Stimulated activated CD8-positive, alpha-beta memory T cell treated with anti-CD3 and anti-CD28 coated beads, Interleukin-7, amount 100 ng/mL, for 48 hours (primary cell): Measurements from ENCODE around the gene AGT.
"Not testable (repeated sequence)": the region's sequence is repeated elsewhere in the genome, so short reads cannot be mapped to it uniquely, and the experiment has no call there.

Source experiments
- DNase-seq, 2 donors: peaks; one replicate each; pipeline ENCODE4 v3.0.0-alpha.2; 2020; ENCODE audit warnings: low read depth in 1 of 2; ENCODE audit errors: extremely low read depth in 1 of 2

The AGT gene

GRCh38 chr1:230744382-230744781 is 30.5 kb upstream of the AGT start:
- DNase-seq = no peak

GRCh38 chr1:230743899-230744298 is 30.0 kb upstream of the AGT start:
- no peak for DNase-seq

GRCh38 chr1:230739564-230740290 is 25.8 kb upstream of the AGT start:
- DNase-seq = no peak

- no peak for DNase-seq
Measured at GRCh38 chr1:230737622-230738262, 23.8 kb upstream of the AGT start.

GRCh38 chr1:230735447-230735846 is 21.5 kb upstream of the AGT start:
- no peak for DNase-seq

- no peak for DNase-seq
Measured at GRCh38 chr1:230730977-230731376, 17.1 kb upstream of the AGT start.

GRCh38 chr1:230728710-230729392 is 14.9 kb upstream of the AGT start:
- DNase-seq = no peak

GRCh38 chr1:230725256-230726012 is 11.5 kb upstream of the AGT start:
- DNase-seq = no peak

GRCh38 chr1:230721849-230722522 is 8.1 kb upstream of the AGT start:
- not testable (repeated sequence) for DNase-seq

- no peak for DNase-seq
Measured at GRCh38 chr1:230717251-230717650, 3.3 kb upstream of the AGT start.

- DNase-seq = not testable (repeated sequence)
Measured at GRCh38 chr1:230716453-230716852, 2.5 kb upstream of the AGT start.

- no peak for DNase-seq
Measured at GRCh38 chr1:230715510-230715909, 1.6 kb upstream of the AGT start.

GRCh38 chr1:230713547-230713914 is 391 bp downstream of the AGT start:
- DNase-seq = no peak

- DNase-seq = no peak
Measured at GRCh38 chr1:230713138-230713537, 784 bp downstream of the AGT start.

GRCh38 chr1:230712470-230712942 is 1.4 kb downstream of the AGT start:
- no peak for DNase-seq

GRCh38 chr1:230711245-230711644 is 2.7 kb downstream of the AGT start:
- DNase-seq = no peak

- DNase-seq = no peak
Measured at GRCh38 chr1:230710543-230710904, 3.4 kb downstream of the AGT start.

GRCh38 chr1:230709619-230710542 is 4.0 kb downstream of the AGT start:
- no peak for DNase-seq
